Parietal lobe (tissue), 1 donor: ENCODE data around the gene UTP18. TPM values are rescaled to one million over a fixed set of nuclear protein-coding genes. Genes with fewer than 3 reads are reported as not detected.

Experiments used
- total RNA-seq: library from RNA; depleted of rRNA; stranded (reverse); fragments of >200 nt; gene quantifications from one replicate; pipeline ENCODE4 v1.2.3, GENCODE V29; 2014

The UTP18 gene
- total RNA-seq: 36.6 TPM

DNA sequence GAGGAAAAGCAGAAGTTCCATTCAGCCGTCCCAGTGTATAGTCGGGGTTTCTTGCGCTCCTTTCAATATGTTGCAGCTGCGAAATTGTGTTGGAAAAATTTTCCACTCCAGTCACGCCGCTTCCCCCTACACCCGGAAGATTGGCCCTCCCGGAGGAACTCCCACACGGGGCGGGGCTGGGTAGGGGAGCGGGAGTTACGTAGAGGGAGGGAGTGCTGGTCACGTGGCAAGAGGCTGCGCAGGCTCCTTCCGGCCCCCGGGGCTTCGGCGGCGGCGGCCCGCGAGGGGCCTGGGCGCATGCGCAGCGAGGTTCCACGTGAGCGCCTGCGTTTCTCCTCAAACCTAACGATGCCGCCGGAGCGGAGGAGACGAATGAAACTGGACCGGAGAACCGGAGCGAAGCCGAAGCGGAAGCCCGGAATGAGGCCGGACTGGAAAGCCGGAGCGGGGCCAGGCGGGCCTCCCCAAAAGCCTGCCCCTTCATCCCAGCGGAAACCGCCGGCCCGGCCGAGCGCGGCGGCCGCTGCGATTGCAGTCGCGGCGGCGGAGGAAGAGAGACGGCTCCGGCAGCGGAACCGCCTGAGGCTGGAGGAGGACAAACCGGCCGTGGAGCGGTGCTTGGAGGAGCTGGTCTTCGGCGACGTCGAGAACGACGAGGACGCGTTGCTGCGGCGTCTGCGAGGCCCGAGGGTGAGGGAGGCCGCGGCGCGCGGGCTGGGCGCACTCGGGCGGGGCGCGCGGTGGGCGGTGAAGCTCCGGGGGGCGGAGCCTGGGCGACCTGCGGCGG lies at the start of gene UTP18:
UTP18 (plus strand) TSS at position 310 of the 787 bp plus-strand sequence; CDS start at position 349, 39 bp downstream.

DNA sequence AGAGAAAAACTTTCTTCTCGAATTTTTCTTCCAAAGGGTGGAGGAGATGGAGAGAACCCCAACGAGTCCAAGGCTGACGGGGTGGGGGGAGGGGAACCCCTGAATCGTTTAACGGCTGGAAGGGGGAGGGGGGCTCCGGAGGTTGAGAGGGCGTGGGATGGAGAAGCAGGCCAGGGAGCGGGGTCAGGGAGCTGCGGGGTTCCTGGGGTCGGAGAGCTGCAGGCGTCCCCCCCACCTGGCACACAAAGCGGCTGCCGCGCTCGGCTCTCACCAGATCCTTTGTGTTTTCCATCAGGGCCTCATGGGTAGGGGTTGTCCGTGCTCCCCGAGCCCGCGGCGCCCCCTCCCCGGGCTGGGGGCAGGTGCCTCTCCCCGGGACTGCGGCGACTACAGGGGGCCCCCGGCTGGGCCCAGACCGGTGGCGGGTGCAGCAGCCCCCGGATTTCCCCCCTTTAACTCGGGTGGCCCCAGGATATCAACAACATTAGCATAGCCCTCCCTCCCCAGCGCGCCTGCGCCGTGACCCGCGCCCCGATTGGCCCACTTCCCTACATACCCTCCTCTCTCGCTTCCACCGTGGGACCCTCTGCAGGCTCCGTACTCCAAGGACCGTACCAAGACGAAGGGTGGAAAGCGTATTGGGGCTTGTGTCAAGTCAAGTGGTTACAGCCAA lies 646 bp upstream of the UTP18 start, which contains the start of gene MBTD1:
MBTD1 (minus strand) TSS at position 486 of the 673 bp plus-strand sequence. CDS start 34,888 bp downstream, outside the sequence.

Other genes starting within 250 kb of the UTP18 start
- 475 TPM for gene SPAG9, start 139.7 kb upstream of the UTP18 start, total RNA-seq
- gene NME1, start 107.0 kb upstream of the UTP18 start, total RNA-seq: 44.1 TPM
- 129 TPM for gene NME2, start 94.1 kb upstream of the UTP18 start, total RNA-seq
- gene MBTD1, start 497 bp upstream of the UTP18 start, total RNA-seq: 98.6 TPM